Prostate gland (tissue), 2 donors: Measurements from ENCODE around the gene RYK. TPM values are rescaled to one million over a fixed set of nuclear protein-coding genes. Genes with fewer than 3 reads are reported as not detected.

ENCODE experiments used
- DNase-seq: peaks from one replicate; pipeline ENCODE4 v3.0.0-alpha.2; 2019; ENCODE audit warnings: low spot score
- H3K27ac ChIP-seq, 2 donors: fragments of 200-600 bp; sonication (generic); 2 replicates each; pipeline ENCODE4 v1.5.1; 2017 to 2019
- H3K27me3 ChIP-seq: fragments of 200-600 bp; sonication (generic); replicated peaks from 2 replicates; pipeline ENCODE4 v1.5.1; 2019; ENCODE audit not compliant: insufficient read depth
- H3K36me3 ChIP-seq, 2 donors: fragments of 200-600 bp; sonication (generic); 1 replicate in 1 of 2; 2 replicates in 1 of 2; pipeline versions ENCODE4 v1.5.1 to v1.8.1; 2017 to 2019
- H3K4me1 ChIP-seq: fragments of 200-600 bp; sonication (generic); replicated peaks from 2 replicates; pipeline ENCODE4 v1.5.1; 2019
- H3K4me3 ChIP-seq, 2 donors: fragments of 200-600 bp; sonication (generic); 2 replicates each; pipeline ENCODE4 v1.5.1; 2017 to 2019
- H3K9me3 ChIP-seq: fragments of 200-600 bp; sonication (generic); 2 replicates; pipeline ENCODE4 v1.5.1; 2017
- POLR2A ChIP-seq: fragments of 450-650 bp; IDR thresholded peaks from one replicate; pipeline ENCODE4 v1.6.1; 2016; ENCODE audit warnings: antibody characterized with exemption, mild to moderate bottlenecking
- POLR2AphosphoS5 ChIP-seq: sonication (generic); formaldehyde crosslinking; IDR thresholded peaks from one replicate; pipeline ENCODE4 v1.6.1; 2017; ENCODE audit warnings: antibody characterized with exemption
- WGBS: methylation state at CpG from one replicate; pipeline ENCODE4 v1.1.5; 2018; 5-methylcytosine and 5-hydroxymethylcytosine counted together
- intact Hi-C: fragments of 100-400 bp; cut with DNase I; formaldehyde crosslinking; loops from one replicate; pipeline ENCODE4 v1.14.2; 2022
- total RNA-seq, 2 donors: library from RNA; depleted of rRNA; stranded (reverse); fragments of >200 nt; gene quantifications; one replicate each; pipeline ENCODE4 v1.1.0, GENCODE V29; 2016
- TF ChIP-seq, protein P1 (sequence below), 4 experiments: fragments of 200-600 bp in 2 of 4; fragments of 450-650 bp in 2 of 4; sonication (generic) in 2 of 4; IDR thresholded peaks; 1 replicate in 3 of 4; 2 replicates in 1 of 4; pipeline ENCODE4 v1.5.1; 2016 to 2019; ENCODE audit warnings: antibody characterized with exemption in 4 of 4, mild to moderate bottlenecking in 2 of 4, moderate library complexity in 2 of 4

RYK gene
- total RNA-seq, 2 donors from 2014 or later, result 61.6 to 95.8 TPM

DNA sequence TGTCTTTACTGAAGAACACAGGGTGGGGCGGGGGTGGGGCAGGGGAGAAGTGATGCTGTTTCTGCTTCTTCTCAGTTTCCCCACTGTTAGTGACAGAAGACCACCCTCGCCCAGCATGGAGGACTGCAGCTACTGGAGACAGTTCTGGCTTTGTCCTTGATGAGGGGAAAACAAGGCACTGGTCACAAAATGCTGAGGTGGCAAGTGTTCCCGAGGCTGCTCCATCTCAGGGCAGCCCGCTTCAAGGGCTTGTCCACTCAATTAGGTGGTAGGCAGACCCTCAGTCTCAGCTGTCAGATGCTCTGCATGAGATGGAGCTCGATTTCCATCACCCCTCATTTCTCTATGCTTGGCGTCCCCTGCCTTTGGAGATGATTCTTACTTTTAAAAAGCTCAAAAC lies 33.8 kb upstream of the RYK start:
- Histone ChIP-seq H3K27me3 (no peaks in the 10 kb centered on the region), H3K36me3 (no peaks in the 10 kb centered on the region), H3K9me3 (no peaks in the 10 kb centered on the region), H3K4me1 (no peaks in the 10 kb centered on the region), H3K4me3 (no peak overlapping the region), H3K27ac (no peak overlapping the region)
- WGBS, result 89% methylated on average over 6 of the region's 6 CpGs
- intact Hi-C loops, result no loop called here
- DNase-seq, result no peak
- TF ChIP-seq, protein P1, sequence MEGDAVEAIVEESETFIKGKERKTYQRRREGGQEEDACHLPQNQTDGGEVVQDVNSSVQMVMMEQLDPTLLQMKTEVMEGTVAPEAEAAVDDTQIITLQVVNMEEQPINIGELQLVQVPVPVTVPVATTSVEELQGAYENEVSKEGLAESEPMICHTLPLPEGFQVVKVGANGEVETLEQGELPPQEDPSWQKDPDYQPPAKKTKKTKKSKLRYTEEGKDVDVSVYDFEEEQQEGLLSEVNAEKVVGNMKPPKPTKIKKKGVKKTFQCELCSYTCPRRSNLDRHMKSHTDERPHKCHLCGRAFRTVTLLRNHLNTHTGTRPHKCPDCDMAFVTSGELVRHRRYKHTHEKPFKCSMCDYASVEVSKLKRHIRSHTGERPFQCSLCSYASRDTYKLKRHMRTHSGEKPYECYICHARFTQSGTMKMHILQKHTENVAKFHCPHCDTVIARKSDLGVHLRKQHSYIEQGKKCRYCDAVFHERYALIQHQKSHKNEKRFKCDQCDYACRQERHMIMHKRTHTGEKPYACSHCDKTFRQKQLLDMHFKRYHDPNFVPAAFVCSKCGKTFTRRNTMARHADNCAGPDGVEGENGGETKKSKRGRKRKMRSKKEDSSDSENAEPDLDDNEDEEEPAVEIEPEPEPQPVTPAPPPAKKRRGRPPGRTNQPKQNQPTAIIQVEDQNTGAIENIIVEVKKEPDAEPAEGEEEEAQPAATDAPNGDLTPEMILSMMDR (IDR thresholded peaks at IDR 0.05), result no peak
- no peak for TF ChIP-seq POLR2AphosphoS5
- no peak for TF ChIP-seq POLR2A

GRCh38 chr3:134282659-134283047 lies 32.0 kb upstream of the RYK start:
- intact Hi-C loops, result no loop called here
- no peak overlapping the region for H3K27ac ChIP-seq
- TF ChIP-seq POLR2AphosphoS5, result no peak
- TF ChIP-seq POLR2A, result no peak
- TF ChIP-seq, protein P1 (IDR thresholded peaks at IDR 0.05), result no peak

DNA sequence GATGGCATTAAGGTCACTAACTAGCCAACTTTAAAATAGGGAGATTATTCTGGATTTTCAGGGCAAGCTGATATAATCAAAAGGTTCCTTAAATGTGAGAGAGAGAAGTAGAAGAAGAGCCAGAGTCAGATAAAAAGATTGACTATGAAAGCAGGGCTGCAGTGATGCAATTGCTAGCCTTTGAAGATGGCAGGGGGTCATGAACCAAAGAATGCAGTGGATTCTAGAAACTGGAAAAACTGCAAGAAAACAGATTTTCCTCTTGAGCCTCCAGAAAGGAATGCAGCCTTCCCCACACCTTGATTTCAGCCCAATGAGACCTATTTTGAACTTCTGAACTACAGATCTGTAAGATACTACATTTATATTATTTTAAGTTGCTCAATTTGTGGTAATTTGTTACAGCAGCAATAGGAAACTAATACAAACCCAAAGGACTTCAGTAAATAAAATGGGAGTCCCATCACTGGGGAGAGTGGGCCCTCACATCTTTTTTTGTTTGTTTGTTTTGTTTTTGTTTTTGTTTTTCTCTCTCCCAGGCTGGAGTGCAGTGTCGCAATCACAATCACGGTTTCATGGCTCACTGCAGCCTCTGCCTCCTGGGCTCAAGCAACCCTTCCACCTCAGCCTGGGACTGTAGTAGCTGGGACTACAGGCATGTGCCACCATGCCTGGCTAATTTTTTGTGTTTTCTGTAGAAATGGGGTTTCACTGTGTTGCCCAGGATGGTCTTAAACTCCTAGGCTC lies 31.4 kb upstream of the RYK start:
- H3K9me3 ChIP-seq, result no peaks in the 10 kb centered on the region
- H3K4me1 ChIP-seq, result no peaks in the 10 kb centered on the region
- 85% methylated on average over 2 of the region's 2 CpGs for WGBS
- no peaks in the 10 kb centered on the region for H3K27me3 ChIP-seq
- no peak overlapping the region for H3K27ac ChIP-seq
- DNase-seq, result no peak
- intact Hi-C loops, result no loop called here
- H3K4me3 ChIP-seq, result no peak overlapping the region
- H3K36me3 ChIP-seq, result no peaks in the 10 kb centered on the region
- TF ChIP-seq POLR2AphosphoS5 (no peak), POLR2A (no peak)
- TF ChIP-seq, protein P1 (IDR thresholded peaks at IDR 0.05), result no peak

More at GRCh38 chr3:134282659-134283047, 32.0 kb upstream of the RYK start:
- no peaks in the 10 kb centered on the region for H3K9me3 ChIP-seq
- 80% methylated on average over 8 of the region's 8 CpGs for WGBS
- H3K36me3 ChIP-seq, result no peaks in the 10 kb centered on the region
- H3K27me3 ChIP-seq, result no peaks in the 10 kb centered on the region
- H3K4me3 ChIP-seq, result no peak overlapping the region
- no peak for DNase-seq
- H3K4me1 ChIP-seq, result no peaks in the 10 kb centered on the region

- 23% methylated on average over 2 of the region's 2 CpGs for WGBS
- TF ChIP-seq POLR2AphosphoS5 (no peak), POLR2A (no peak)
- TF ChIP-seq, protein P1 (IDR thresholded peaks at IDR 0.05), result no peak
These were observed 28.8 kb upstream of the RYK start for GRCh38 chr3:134279466-134279865.

GRCh38 chr3:134277066-134277660 lies 26.5 kb upstream of the RYK start:
- no peak for TF ChIP-seq POLR2A
- TF ChIP-seq, protein P1 (IDR thresholded peaks at IDR 0.05), result no peak
- no peak for TF ChIP-seq POLR2AphosphoS5
- Histone ChIP-seq H3K27me3 (no peaks in the 10 kb centered on the region), H3K4me1 (no peaks in the 10 kb centered on the region), H3K4me3 (no peak overlapping the region), H3K27ac (no peak overlapping the region), H3K9me3 (no peaks in the 10 kb centered on the region), H3K36me3 (no peaks in the 10 kb centered on the region)
- intact Hi-C loops, result no loop called here
- 28% methylated on average over 3 of the region's 3 CpGs for WGBS
- DNase-seq, result no peak

More at GRCh38 chr3:134279466-134279865, 28.8 kb upstream of the RYK start:
- no peaks in the 10 kb centered on the region for H3K36me3 ChIP-seq
- H3K9me3 ChIP-seq, result no peaks in the 10 kb centered on the region
- DNase-seq, result no peak
- no peak overlapping the region for H3K4me3 ChIP-seq
- H3K27me3 ChIP-seq, result no peaks in the 10 kb centered on the region
- H3K27ac ChIP-seq, result no peak overlapping the region
- intact Hi-C loops, result no loop called here
- H3K4me1 ChIP-seq, result no peaks in the 10 kb centered on the region
